Loucy (cell line): ENCODE data around the gene SCGB1A1.

Source experiments
- H2AFZ ChIP-seq: fragments of 200-600 bp; sonication (generic); 2 replicates; pipeline ENCODE4 v1.6.0; 2016; ENCODE audit warnings: antibody characterized with exemption, mild to moderate bottlenecking, low read length, moderate library complexity
- H3F3A ChIP-seq: fragments of 200-600 bp; 2 replicates; pipeline ENCODE4 v1.6.0; 2016; ENCODE audit warnings: antibody characterized with exemption, low read depth, mild to moderate bottlenecking
- H3K27me3 ChIP-seq: fragments of 200-600 bp; sonication (generic); 2 replicates; pipeline ENCODE4 v1.6.1; 2014; ENCODE audit warnings: low read length, mild to moderate bottlenecking; ENCODE audit not compliant: insufficient read depth, poor library complexity, severe bottlenecking
- H3K36me3 ChIP-seq: fragments of 200-600 bp; sonication (generic); 2 replicates; pipeline ENCODE4 v1.6.1; 2016; ENCODE audit warnings: low read length; ENCODE audit not compliant: insufficient read depth
- H3K4me1 ChIP-seq: fragments of 200-600 bp; sonication (generic); 2 replicates; pipeline ENCODE4 v1.5.1; 2014; ENCODE audit warnings: low read length, mild to moderate bottlenecking; ENCODE audit not compliant: insufficient read depth, poor library complexity, severe bottlenecking
- H3K4me2 ChIP-seq: fragments of 200-600 bp; sonication (generic); 2 replicates; pipeline ENCODE4 v1.6.0; 2014; ENCODE audit warnings: antibody characterized with exemption, low read length, low read depth, mild to moderate bottlenecking; ENCODE audit not compliant: poor library complexity, severe bottlenecking
- H3K4me3 ChIP-seq: fragments of 200-600 bp; sonication (generic); 2 replicates; pipeline ENCODE4 v1.5.1; 2014; ENCODE audit warnings: low read length, mild to moderate bottlenecking, mixed read lengths; ENCODE audit not compliant: poor library complexity, severe bottlenecking
- H3K79me2 ChIP-seq: fragments of 200-600 bp; sonication (generic); 2 replicates; pipeline ENCODE4 v1.6.1; 2014; ENCODE audit warnings: low read length; ENCODE audit not compliant: insufficient read depth
- H3K9ac ChIP-seq: fragments of 200-600 bp; sonication (generic); 2 replicates; pipeline ENCODE4 v1.6.0; 2014; ENCODE audit warnings: mild to moderate bottlenecking, low read depth, low read length, moderate library complexity; ENCODE audit not compliant: poor library complexity, severe bottlenecking
- H3K9me2 ChIP-seq: fragments of 200-600 bp; sonication (generic); replicated peaks from 2 replicates; pipeline ENCODE4 v1.6.1; 2016; ENCODE audit warnings: low read depth, low read length, mixed read lengths
- H3K9me3 ChIP-seq: fragments of 200-600 bp; sonication (generic); 2 replicates; pipeline ENCODE4 v1.6.1; 2014; ENCODE audit warnings: mild to moderate bottlenecking, antibody characterized with exemption, low read length, low read depth; ENCODE audit not compliant: insufficient read depth
- H4K20me1 ChIP-seq: fragments of 200-600 bp; sonication (generic); 2 replicates; pipeline ENCODE4 v1.6.0; 2014; ENCODE audit warnings: antibody characterized with exemption, low read length, mild to moderate bottlenecking; ENCODE audit not compliant: insufficient read depth, poor library complexity, severe bottlenecking
- CTCF ChIP-seq: fragments of 200-600 bp; sonication (generic); conservative IDR thresholded peaks from 2 replicates; pipeline ENCODE4 v1.5.1; 2014; ENCODE audit warnings: mild to moderate bottlenecking, antibody characterized with exemption, low read length
- EZH2phosphoT487 ChIP-seq: fragments of 200-600 bp; IDR thresholded peaks from 2 replicates; pipeline ENCODE4 v1.6.1; 2018; ENCODE audit warnings: antibody characterized with exemption, mild to moderate bottlenecking, moderate library complexity, borderline replicate concordance

SCGB1A1 gene

GRCh38 chr11:62388999-62389398, 29.8 kb upstream of the SCGB1A1 start:
- H3K79me2 ChIP-seq = no peaks in the 10 kb centered on the region
- no peak for TF ChIP-seq CTCF
- TF ChIP-seq EZH2phosphoT487 = no peak
- no peaks in the 10 kb centered on the region for H4K20me1 ChIP-seq
- H3K4me1 ChIP-seq = no peaks in the 10 kb centered on the region
- H3F3A ChIP-seq = no peaks in the 10 kb centered on the region
- no peaks in the 10 kb centered on the region for H3K27me3 ChIP-seq
- H3K9me2 ChIP-seq = no peaks in the 10 kb centered on the region
- H3K4me3 ChIP-seq = no peak overlapping the region
- no peaks in the 10 kb centered on the region for H3K9me3 ChIP-seq
- H3K36me3 ChIP-seq = no peaks in the 10 kb centered on the region
- H2AFZ ChIP-seq = no peak overlapping the region
- no peak overlapping the region for H3K9ac ChIP-seq
- no peak overlapping the region for H3K4me2 ChIP-seq

- H3K27me3 ChIP-seq = no peaks in the 10 kb centered on the region
- TF ChIP-seq CTCF (no peak), EZH2phosphoT487 (no peak)
- H3K9ac ChIP-seq = no peak overlapping the region
- H3K9me2 ChIP-seq = no peaks in the 10 kb centered on the region
- H3F3A ChIP-seq = no peaks in the 10 kb centered on the region
- H4K20me1 ChIP-seq = no peaks in the 10 kb centered on the region
- H3K4me2 ChIP-seq = no peak overlapping the region
- no peaks in the 10 kb centered on the region for H3K36me3 ChIP-seq
- no peaks in the 10 kb centered on the region for H3K9me3 ChIP-seq
- H3K4me1 ChIP-seq = no peaks in the 10 kb centered on the region
- no peak overlapping the region for H3K4me3 ChIP-seq
- H3K79me2 ChIP-seq = no peaks in the 10 kb centered on the region
- no peak overlapping the region for H2AFZ ChIP-seq
Observed at GRCh38 chr11:62390237-62390636, 28.6 kb upstream of the SCGB1A1 start.

GRCh38 chr11:62390722-62391121, 28.1 kb upstream of the SCGB1A1 start:
- Histone ChIP-seq H3K4me2 (no peak overlapping the region), H3K9ac (no peak overlapping the region), H3F3A (no peaks in the 10 kb centered on the region), H4K20me1 (no peaks in the 10 kb centered on the region), H3K9me2 (no peaks in the 10 kb centered on the region), H3K36me3 (no peaks in the 10 kb centered on the region), H2AFZ (no peak overlapping the region), H3K9me3 (no peaks in the 10 kb centered on the region), H3K27me3 (no peaks in the 10 kb centered on the region), H3K79me2 (no peaks in the 10 kb centered on the region), H3K4me3 (no peak overlapping the region), H3K4me1 (no peaks in the 10 kb centered on the region)
- TF ChIP-seq EZH2phosphoT487 (no peak), CTCF (no peak)
